Cardiac muscle cell (in vitro differentiated cells and primary cell): ENCODE results near the gene ADGRG4. TPM values are rescaled to one million over a fixed set of nuclear protein-coding genes. Genes with fewer than 3 reads are reported as not detected.
"Not testable (repeated sequence)": the region's sequence is repeated elsewhere in the genome, so short reads cannot be mapped to it uniquely, and the experiment has no call there.

Source experiments
- DNase-seq, 2 donors: peaks; one replicate each; pipeline versions ENCODE4 v3.0.0 to v3.0.0-alpha.2; 2010 to 2017; ENCODE audit warnings: low read depth in 1 of 2, low spot score in 1 of 2
- H3K27ac ChIP-seq: fragments of 200-600 bp; sonication (generic); 2 replicates; pipeline ENCODE4 v1.5.1; 2016
- H3K27me3 ChIP-seq: fragments of 200-600 bp; sonication (generic); 2 replicates; pipeline ENCODE4 v1.6.0; 2016; ENCODE audit warnings: control low read depth
- H3K36me3 ChIP-seq: fragments of 200-600 bp; sonication (generic); 2 replicates; pipeline ENCODE4 v1.5.1; 2016; ENCODE audit warnings: control low read depth
- H3K4me1 ChIP-seq: fragments of 200-600 bp; sonication (generic); 2 replicates; pipeline ENCODE4 v1.8.1; 2017; ENCODE audit warnings: low read depth, mild to moderate bottlenecking, mixed run types
- H3K4me3 ChIP-seq: fragments of 200-600 bp; sonication (generic); 2 replicates; pipeline ENCODE4 v1.5.1; 2016; ENCODE audit warnings: mild to moderate bottlenecking
- H3K9me3 ChIP-seq: fragments of 200-600 bp; sonication (generic); 2 replicates; pipeline ENCODE4 v1.5.1; 2017; ENCODE audit warnings: low read depth, mild to moderate bottlenecking, control low read depth
- CTCF ChIP-seq: IDR thresholded peaks from 2 replicates; pipeline ENCODE4 v1.5.1; 2012; ENCODE audit warnings: low read depth, mild to moderate bottlenecking, low read length
- polyA plus RNA-seq: library from polyadenylated mRNA; unstranded; fragments of >200 nt; fragmentation: Nextera tagmentation; extraction: Ambion mirVana; gene quantifications from 2 replicates; pipeline ENCODE4 v1.2.1, GENCODE V29; 2016
- total RNA-seq: library from RNA; depleted of rRNA; stranded (reverse); fragments of >200 nt; gene quantifications from 2 replicates; pipeline ENCODE4 v1.2.3, GENCODE V29; 2016

The ADGRG4 gene
- total RNA-seq (not detected in 2 replicates), polyA plus RNA-seq (not detected in 2 replicates)

- not testable (repeated sequence) for H3K9me3 ChIP-seq, H3K27ac ChIP-seq, DNase-seq, H3K27me3 ChIP-seq, H3K4me1 ChIP-seq, H3K36me3 ChIP-seq, H3K4me3 ChIP-seq
These were observed at the start of gene ADGRG4 for GRCh38 chrX:136300721-136301120. ADGRG4 (plus strand) TSS chrX:136300963; CDS start chrX:136308778, 7,815 bp downstream.

- no peaks in the 10 kb centered on the region for H3K4me1 ChIP-seq
- no peak within 1 kb of the TSS for H3K27ac ChIP-seq
- H3K36me3 ChIP-seq, result no peaks in the 10 kb centered on the region
- H3K4me3 ChIP-seq, result peak within 1 kb of the TSS; percentile 53
- H3K9me3 ChIP-seq, result no peaks in the 10 kb centered on the region
- TF ChIP-seq CTCF, result no peak
- no peaks in the 10 kb centered on the region for H3K27me3 ChIP-seq
- DNase-seq, result peak; percentile 56 to 76
These were observed 49.4 kb upstream of the ADGRG4 start, which contains the start of gene MAP7D3 for GRCh38 chrX:136251041-136251991. MAP7D3 (minus strand) TSS chrX:136251400; CDS start chrX:136251358, 42 bp downstream.

GRCh38 chrX:136255541-136255940 is 45.2 kb upstream of the ADGRG4 start:
- Histone ChIP-seq H3K4me1 (no peaks in the 10 kb centered on the region), H3K27me3 (no peaks in the 10 kb centered on the region), H3K9me3 (no peaks in the 10 kb centered on the region), H3K27ac (no peak overlapping the region), H3K36me3 (no peaks in the 10 kb centered on the region), H3K4me3 (no peak overlapping the region)
- no peak for DNase-seq
- TF ChIP-seq CTCF, result no peak

- TF ChIP-seq CTCF, result no peak
- DNase-seq, result no peak
- no peak overlapping the region for H3K27ac ChIP-seq
These were observed 44.7 kb upstream of the ADGRG4 start for GRCh38 chrX:136256026-136256425.

GRCh38 chrX:136258951-136259350 is 41.8 kb upstream of the ADGRG4 start:
- Histone ChIP-seq H3K9me3 (no peaks in the 10 kb centered on the region), H3K4me3 (no peak overlapping the region), H3K27me3 (no peaks in the 10 kb centered on the region), H3K4me1 (no peaks in the 10 kb centered on the region), H3K36me3 (no peaks in the 10 kb centered on the region), H3K27ac (no peak overlapping the region)
- TF ChIP-seq CTCF, result no peak
- no peak for DNase-seq

More at GRCh38 chrX:136256026-136256425, 44.7 kb upstream of the ADGRG4 start:
- Histone ChIP-seq H3K9me3 (no peaks in the 10 kb centered on the region), H3K4me3 (no peak overlapping the region), H3K27me3 (no peaks in the 10 kb centered on the region), H3K36me3 (no peaks in the 10 kb centered on the region), H3K4me1 (no peaks in the 10 kb centered on the region)

GRCh38 chrX:136259543-136259942 is 41.2 kb upstream of the ADGRG4 start:
- DNase-seq, result peak in 1 of 2 donors; percentile 79
- Histone ChIP-seq H3K4me3 (no peak overlapping the region), H3K27me3 (no peaks in the 10 kb centered on the region), H3K27ac (no peak overlapping the region), H3K36me3 (no peaks in the 10 kb centered on the region), H3K9me3 (no peaks in the 10 kb centered on the region), H3K4me1 (no peaks in the 10 kb centered on the region)
- no peak for TF ChIP-seq CTCF
